ENCODE measurements around the gene NGRN.

The NGRN gene

GRCh38 chr15:90227816-90228772 is 37.4 kb upstream of the NGRN start:
- TF ChIP-seq ESRRG (CRISPR knock-in tag; IDR thresholded peaks at IDR 0.05): no peak
- no peak for TF ChIP-seq ISL1 (CRISPR knock-in tag; IDR thresholded peaks at IDR 0.05)
- no peak for TF ChIP-seq CSRNP3 (CRISPR knock-in tag; IDR thresholded peaks at IDR 0.05)
- TF ChIP-seq ARNTL (CRISPR knock-in tag; IDR thresholded peaks at IDR 0.05; ENCODE audit: borderline replicate concordance, low read depth): no peak
- TF ChIP-seq ZFP30 (CRISPR knock-in tag; IDR thresholded peaks at IDR 0.05): no peak
- TF ChIP-seq, protein P1, sequence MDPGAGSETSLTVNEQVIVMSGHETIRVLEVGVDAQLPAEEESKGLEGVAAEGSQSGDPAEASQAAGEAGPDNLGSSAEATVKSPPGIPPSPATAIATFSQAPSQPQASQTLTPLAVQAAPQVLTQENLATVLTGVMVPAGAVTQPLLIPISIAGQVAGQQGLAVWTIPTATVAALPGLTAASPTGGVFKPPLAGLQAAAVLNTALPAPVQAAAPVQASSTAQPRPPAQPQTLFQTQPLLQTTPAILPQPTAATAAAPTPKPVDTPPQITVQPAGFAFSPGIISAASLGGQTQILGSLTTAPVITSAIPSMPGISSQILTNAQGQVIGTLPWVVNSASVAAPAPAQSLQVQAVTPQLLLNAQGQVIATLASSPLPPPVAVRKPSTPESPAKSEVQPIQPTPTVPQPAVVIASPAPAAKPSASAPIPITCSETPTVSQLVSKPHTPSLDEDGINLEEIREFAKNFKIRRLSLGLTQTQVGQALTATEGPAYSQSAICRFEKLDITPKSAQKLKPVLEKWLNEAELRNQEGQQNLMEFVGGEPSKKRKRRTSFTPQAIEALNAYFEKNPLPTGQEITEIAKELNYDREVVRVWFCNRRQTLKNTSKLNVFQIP (CRISPR knock-in tag; IDR thresholded peaks at IDR 0.05; ENCODE audit: borderline replicate concordance, low read depth): no peak
- no peak for TF ChIP-seq CREB5 (CRISPR knock-in tag; IDR thresholded peaks at IDR 0.05; ENCODE audit: low read depth)
- TF ChIP-seq TOX (CRISPR knock-in tag; IDR thresholded peaks at IDR 0.05; ENCODE audit: borderline replicate concordance): no peak
- TF ChIP-seq OSR1 (CRISPR knock-in tag; IDR thresholded peaks at IDR 0.05): no peak
- TF ChIP-seq CSDC2 (CRISPR knock-in tag; IDR thresholded peaks at IDR 0.05): no peak
- no peak for TF ChIP-seq ZNF565 (CRISPR knock-in tag; conservative IDR thresholded peaks at IDR 0.05; ENCODE audit: low read depth)
- no peak for TF ChIP-seq BACH2 (CRISPR knock-in tag; IDR thresholded peaks at IDR 0.05; ENCODE audit: borderline replicate concordance)
- no peak for TF ChIP-seq ZC3H10 (CRISPR knock-in tag; IDR thresholded peaks at IDR 0.05)
- no peak for TF ChIP-seq ZFP3 (CRISPR knock-in tag; IDR thresholded peaks at IDR 0.05)
- TF ChIP-seq, protein P2, sequence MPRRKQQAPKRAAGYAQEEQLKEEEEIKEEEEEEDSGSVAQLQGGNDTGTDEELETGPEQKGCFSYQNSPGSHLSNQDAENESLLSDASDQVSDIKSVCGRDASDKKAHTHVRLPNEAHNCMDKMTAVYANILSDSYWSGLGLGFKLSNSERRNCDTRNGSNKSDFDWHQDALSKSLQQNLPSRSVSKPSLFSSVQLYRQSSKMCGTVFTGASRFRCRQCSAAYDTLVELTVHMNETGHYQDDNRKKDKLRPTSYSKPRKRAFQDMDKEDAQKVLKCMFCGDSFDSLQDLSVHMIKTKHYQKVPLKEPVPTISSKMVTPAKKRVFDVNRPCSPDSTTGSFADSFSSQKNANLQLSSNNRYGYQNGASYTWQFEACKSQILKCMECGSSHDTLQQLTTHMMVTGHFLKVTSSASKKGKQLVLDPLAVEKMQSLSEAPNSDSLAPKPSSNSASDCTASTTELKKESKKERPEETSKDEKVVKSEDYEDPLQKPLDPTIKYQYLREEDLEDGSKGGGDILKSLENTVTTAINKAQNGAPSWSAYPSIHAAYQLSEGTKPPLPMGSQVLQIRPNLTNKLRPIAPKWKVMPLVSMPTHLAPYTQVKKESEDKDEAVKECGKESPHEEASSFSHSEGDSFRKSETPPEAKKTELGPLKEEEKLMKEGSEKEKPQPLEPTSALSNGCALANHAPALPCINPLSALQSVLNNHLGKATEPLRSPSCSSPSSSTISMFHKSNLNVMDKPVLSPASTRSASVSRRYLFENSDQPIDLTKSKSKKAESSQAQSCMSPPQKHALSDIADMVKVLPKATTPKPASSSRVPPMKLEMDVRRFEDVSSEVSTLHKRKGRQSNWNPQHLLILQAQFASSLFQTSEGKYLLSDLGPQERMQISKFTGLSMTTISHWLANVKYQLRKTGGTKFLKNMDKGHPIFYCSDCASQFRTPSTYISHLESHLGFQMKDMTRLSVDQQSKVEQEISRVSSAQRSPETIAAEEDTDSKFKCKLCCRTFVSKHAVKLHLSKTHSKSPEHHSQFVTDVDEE (CRISPR knock-in tag; IDR thresholded peaks at IDR 0.05): no peak
- no peak for TF ChIP-seq TCF4 (CRISPR knock-in tag; IDR thresholded peaks at IDR 0.05; ENCODE audit: borderline replicate concordance)
- TF ChIP-seq ZNF70 (CRISPR knock-in tag; IDR thresholded peaks at IDR 0.05): no peak
- TF ChIP-seq SNAI2 (CRISPR knock-in tag; IDR thresholded peaks at IDR 0.05): no peak
- no peak for ATAC-seq

DNA sequence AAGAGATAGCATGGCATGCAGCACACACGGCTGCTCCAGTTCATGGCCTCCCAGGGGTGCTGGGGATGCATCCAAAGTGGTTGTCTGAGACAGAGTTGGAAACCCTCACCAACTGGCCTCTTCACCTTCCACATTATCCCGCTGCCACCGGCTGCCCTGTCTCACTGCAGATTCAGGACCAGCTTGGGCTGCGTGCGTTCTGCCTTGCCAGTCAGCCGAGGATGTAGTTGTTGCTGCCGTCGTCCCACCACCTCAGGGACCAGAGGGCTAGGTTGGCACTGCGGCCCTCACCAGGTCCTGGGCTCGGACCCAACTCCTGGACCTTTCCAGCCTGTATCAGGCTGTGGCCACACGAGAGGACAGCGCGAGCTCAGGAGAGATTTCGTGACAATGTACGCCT is 36.5 kb upstream of the NGRN start:
- TF ChIP-seq CSDC2 (CRISPR knock-in tag; IDR thresholded peaks at IDR 0.05): no peak
- no peak for TF ChIP-seq TCF4 (CRISPR knock-in tag; IDR thresholded peaks at IDR 0.05; ENCODE audit: borderline replicate concordance)
- TF ChIP-seq CREB5 (CRISPR knock-in tag; IDR thresholded peaks at IDR 0.05; ENCODE audit: low read depth): no peak
- TF ChIP-seq ZC3H10 (CRISPR knock-in tag; IDR thresholded peaks at IDR 0.05): no peak
- TF ChIP-seq ARNTL (CRISPR knock-in tag; IDR thresholded peaks at IDR 0.05; ENCODE audit: borderline replicate concordance, low read depth): no peak
- TF ChIP-seq, protein P1 (CRISPR knock-in tag; IDR thresholded peaks at IDR 0.05; ENCODE audit: borderline replicate concordance, low read depth): no peak
- TF ChIP-seq ZNF565 (CRISPR knock-in tag; conservative IDR thresholded peaks at IDR 0.05; ENCODE audit: low read depth): no peak
- no peak for TF ChIP-seq CSRNP3 (CRISPR knock-in tag; IDR thresholded peaks at IDR 0.05)
- TF ChIP-seq BACH2 (CRISPR knock-in tag; IDR thresholded peaks at IDR 0.05; ENCODE audit: borderline replicate concordance): no peak
- no peak for TF ChIP-seq ZNF70 (CRISPR knock-in tag; IDR thresholded peaks at IDR 0.05)
- no peak for TF ChIP-seq ESRRG (CRISPR knock-in tag; IDR thresholded peaks at IDR 0.05)
- TF ChIP-seq TOX (CRISPR knock-in tag; IDR thresholded peaks at IDR 0.05; ENCODE audit: borderline replicate concordance): no peak
- TF ChIP-seq GLIS3 (CRISPR knock-in tag; IDR thresholded peaks at IDR 0.05): no peak
- no peak for TF ChIP-seq SNAI2 (CRISPR knock-in tag; IDR thresholded peaks at IDR 0.05)
- TF ChIP-seq ZNF8 (CRISPR knock-in tag; IDR thresholded peaks at IDR 0.05): no peak
- TF ChIP-seq RARB (CRISPR knock-in tag; IDR thresholded peaks at IDR 0.05): no peak
- ATAC-seq: no peak

Measured in SK-N-SH treated with all-trans-retinoic acid at 6 μM for 48 hours (cell line).